SK-N-SH treated with all-trans-retinoic acid at 6 μM for 48 hours (cell line): ENCODE measurements around the gene PTPRD.

Source experiments
- ATAC-seq: fragments of 200-7000 bp; cut with Tn5 transposase; 3 replicates; pipeline ENCODE4 v1.9.1; 2020; ENCODE audit warnings: mild to moderate bottlenecking, moderate library complexity
- ARNTL ChIP-seq: fragments of 450-650 bp; formaldehyde crosslinking; IDR thresholded peaks from 2 replicates; pipeline ENCODE4 v1.5.0; 2020; ENCODE audit warnings: low read depth, mild to moderate bottlenecking, moderate library complexity, borderline replicate concordance
- BACH2 ChIP-seq: fragments of 250-450 bp; sonication (Bioruptor Pico); IDR thresholded peaks from 2 replicates; pipeline ENCODE4 v1.9.0; 2021; ENCODE audit warnings: mild to moderate bottlenecking, borderline replicate concordance
- CSDC2 ChIP-seq: fragments of 250-450 bp; sonication (Bioruptor Pico); IDR thresholded peaks from 2 replicates; pipeline ENCODE4 v1.5.0; 2020; ENCODE audit warnings: mild to moderate bottlenecking, moderate library complexity
- CSRNP3 ChIP-seq: fragments of 250-450 bp; sonication (Bioruptor Pico); IDR thresholded peaks from 2 replicates; pipeline ENCODE4 v1.5.1; 2021; ENCODE audit warnings: mild to moderate bottlenecking, moderate library complexity
- ESRRG ChIP-seq: fragments of 250-450 bp; sonication (Bioruptor Pico); IDR thresholded peaks from 2 replicates; pipeline ENCODE4 v1.6.1; 2021; ENCODE audit warnings: mild to moderate bottlenecking
- ISL1 ChIP-seq: fragments of 250-450 bp; sonication (Bioruptor Pico); IDR thresholded peaks from 2 replicates; pipeline ENCODE4 v2.1.2; 2022; ENCODE audit warnings: mild to moderate bottlenecking, moderate library complexity
- OSR1 ChIP-seq: fragments of 250-450 bp; sonication (Bioruptor Pico); IDR thresholded peaks from 2 replicates; pipeline ENCODE4 v1.8.0; 2022; ENCODE audit warnings: moderate library complexity, mild to moderate bottlenecking, inconsistent platforms
- PATZ1 ChIP-seq: fragments of 250-450 bp; sonication (Bioruptor Pico); IDR thresholded peaks from 2 replicates; pipeline ENCODE4 v1.8.0; 2020; ENCODE audit warnings: mild to moderate bottlenecking, moderate library complexity, borderline replicate concordance
- RARB ChIP-seq: fragments of 250-450 bp; sonication (Bioruptor Pico); IDR thresholded peaks from 2 replicates; pipeline ENCODE4 v1.8.0; 2021; ENCODE audit warnings: mild to moderate bottlenecking, moderate library complexity
- SNAI2 ChIP-seq: fragments of 250-450 bp; sonication (Bioruptor Pico); IDR thresholded peaks from 2 replicates; pipeline ENCODE4 v1.5.0; 2020; ENCODE audit warnings: mild to moderate bottlenecking, moderate library complexity
- TCF4 ChIP-seq: fragments of 250-450 bp; sonication (Bioruptor Pico); IDR thresholded peaks from 2 replicates; pipeline ENCODE4 v1.8.0; 2021; ENCODE audit warnings: mild to moderate bottlenecking, moderate library complexity, borderline replicate concordance
- TOX ChIP-seq: fragments of 250-450 bp; sonication (Bioruptor Pico); IDR thresholded peaks from 2 replicates; pipeline ENCODE4 v1.8.0; 2021; ENCODE audit warnings: mild to moderate bottlenecking, moderate library complexity, borderline replicate concordance
- ZC3H10 ChIP-seq: fragments of 250-450 bp; sonication (Bioruptor Pico); IDR thresholded peaks from 2 replicates; pipeline ENCODE4 v1.5.1; 2021; ENCODE audit warnings: mild to moderate bottlenecking, moderate library complexity
- ZFP3 ChIP-seq: fragments of 250-450 bp; sonication (Bioruptor Pico); IDR thresholded peaks from 2 replicates; pipeline ENCODE4 v1.5.0; 2020; ENCODE audit warnings: mild to moderate bottlenecking, moderate library complexity
- ZFP30 ChIP-seq: fragments of 450-650 bp; formaldehyde crosslinking; IDR thresholded peaks from 2 replicates; pipeline ENCODE4 v1.5.0; 2022; ENCODE audit warnings: mild to moderate bottlenecking, moderate library complexity
- ZNF565 ChIP-seq: fragments of 450-650 bp; formaldehyde crosslinking; conservative IDR thresholded peaks from 2 replicates; pipeline ENCODE4 v1.5.0; 2020; ENCODE audit warnings: low read depth, mild to moderate bottlenecking, moderate library complexity
- ZNF70 ChIP-seq: fragments of 450-650 bp; formaldehyde crosslinking; IDR thresholded peaks from 2 replicates; pipeline ENCODE4 v1.5.0; 2020; ENCODE audit warnings: mild to moderate bottlenecking, moderate library complexity
- ZNF8 ChIP-seq: fragments of 450-650 bp; formaldehyde crosslinking; IDR thresholded peaks from 2 replicates; pipeline ENCODE4 v1.5.0; 2020; ENCODE audit warnings: mild to moderate bottlenecking, moderate library complexity
- TF ChIP-seq, protein P1 (sequence below): fragments of 250-450 bp; sonication (Bioruptor Pico); IDR thresholded peaks from 2 replicates; pipeline ENCODE4 v1.5.1; 2020; ENCODE audit warnings: low read depth, mild to moderate bottlenecking, moderate library complexity
- TF ChIP-seq, protein P2 (sequence below): fragments of 250-450 bp; sonication (Bioruptor Pico); IDR thresholded peaks from 2 replicates; pipeline ENCODE4 v1.5.0; 2020; ENCODE audit warnings: mild to moderate bottlenecking, moderate library complexity
- TF ChIP-seq, protein P3 (sequence below): fragments of 250-450 bp; sonication (Bioruptor Pico); IDR thresholded peaks from 2 replicates; pipeline ENCODE4 v1.8.0; 2021; ENCODE audit warnings: low read depth, mild to moderate bottlenecking, moderate library complexity, borderline replicate concordance

Gene PTPRD

DNA sequence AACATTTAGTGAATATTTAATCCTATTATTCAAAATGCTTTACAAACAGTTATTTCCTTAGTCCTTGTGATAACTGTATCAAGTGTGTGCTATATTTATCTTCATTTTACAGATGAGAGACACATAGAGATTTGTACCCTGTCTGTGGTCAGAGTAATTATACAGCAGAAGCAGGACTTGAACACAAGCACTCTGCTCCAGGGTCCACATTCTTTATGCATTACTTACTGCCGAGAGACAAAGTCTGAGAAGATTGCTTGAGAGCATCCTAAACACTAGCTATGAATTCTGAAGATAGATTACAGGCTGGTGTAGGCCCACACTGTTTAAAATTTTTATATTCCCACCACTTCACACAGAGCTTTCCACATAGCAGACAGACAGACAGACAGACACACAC, 1887.2 kb downstream of the PTPRD start:
- ATAC-seq, result no peak
- TF ChIP-seq ZNF70 (CRISPR knock-in tag) (no peak), OSR1 (CRISPR knock-in tag) (no peak), CSDC2 (CRISPR knock-in tag) (no peak), RARB (CRISPR knock-in tag) (no peak), ISL1 (no peak), ESRRG (no peak), ZC3H10 (CRISPR knock-in tag) (no peak), SNAI2 (CRISPR knock-in tag) (no peak), ZNF8 (no peak), ZFP3 (CRISPR knock-in tag) (no peak), BACH2 (CRISPR knock-in tag) (no peak), ZFP30 (CRISPR knock-in tag) (no peak), ZNF565 (no peak), TOX (CRISPR knock-in tag) (no peak), CSRNP3 (CRISPR knock-in tag) (no peak)
- TF ChIP-seq, protein P1, sequence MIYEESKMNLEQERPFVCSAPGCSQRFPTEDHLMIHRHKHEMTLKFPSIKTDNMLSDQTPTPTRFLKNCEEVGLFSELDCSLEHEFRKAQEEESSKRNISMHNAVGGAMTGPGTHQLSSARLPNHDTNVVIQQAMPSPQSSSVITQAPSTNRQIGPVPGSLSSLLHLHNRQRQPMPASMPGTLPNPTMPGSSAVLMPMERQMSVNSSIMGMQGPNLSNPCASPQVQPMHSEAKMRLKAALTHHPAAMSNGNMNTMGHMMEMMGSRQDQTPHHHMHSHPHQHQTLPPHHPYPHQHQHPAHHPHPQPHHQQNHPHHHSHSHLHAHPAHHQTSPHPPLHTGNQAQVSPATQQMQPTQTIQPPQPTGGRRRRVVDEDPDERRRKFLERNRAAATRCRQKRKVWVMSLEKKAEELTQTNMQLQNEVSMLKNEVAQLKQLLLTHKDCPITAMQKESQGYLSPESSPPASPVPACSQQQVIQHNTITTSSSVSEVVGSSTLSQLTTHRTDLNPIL, result no peak
- TF ChIP-seq, protein P2, sequence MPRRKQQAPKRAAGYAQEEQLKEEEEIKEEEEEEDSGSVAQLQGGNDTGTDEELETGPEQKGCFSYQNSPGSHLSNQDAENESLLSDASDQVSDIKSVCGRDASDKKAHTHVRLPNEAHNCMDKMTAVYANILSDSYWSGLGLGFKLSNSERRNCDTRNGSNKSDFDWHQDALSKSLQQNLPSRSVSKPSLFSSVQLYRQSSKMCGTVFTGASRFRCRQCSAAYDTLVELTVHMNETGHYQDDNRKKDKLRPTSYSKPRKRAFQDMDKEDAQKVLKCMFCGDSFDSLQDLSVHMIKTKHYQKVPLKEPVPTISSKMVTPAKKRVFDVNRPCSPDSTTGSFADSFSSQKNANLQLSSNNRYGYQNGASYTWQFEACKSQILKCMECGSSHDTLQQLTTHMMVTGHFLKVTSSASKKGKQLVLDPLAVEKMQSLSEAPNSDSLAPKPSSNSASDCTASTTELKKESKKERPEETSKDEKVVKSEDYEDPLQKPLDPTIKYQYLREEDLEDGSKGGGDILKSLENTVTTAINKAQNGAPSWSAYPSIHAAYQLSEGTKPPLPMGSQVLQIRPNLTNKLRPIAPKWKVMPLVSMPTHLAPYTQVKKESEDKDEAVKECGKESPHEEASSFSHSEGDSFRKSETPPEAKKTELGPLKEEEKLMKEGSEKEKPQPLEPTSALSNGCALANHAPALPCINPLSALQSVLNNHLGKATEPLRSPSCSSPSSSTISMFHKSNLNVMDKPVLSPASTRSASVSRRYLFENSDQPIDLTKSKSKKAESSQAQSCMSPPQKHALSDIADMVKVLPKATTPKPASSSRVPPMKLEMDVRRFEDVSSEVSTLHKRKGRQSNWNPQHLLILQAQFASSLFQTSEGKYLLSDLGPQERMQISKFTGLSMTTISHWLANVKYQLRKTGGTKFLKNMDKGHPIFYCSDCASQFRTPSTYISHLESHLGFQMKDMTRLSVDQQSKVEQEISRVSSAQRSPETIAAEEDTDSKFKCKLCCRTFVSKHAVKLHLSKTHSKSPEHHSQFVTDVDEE, result no peak
- TF ChIP-seq, protein P3, sequence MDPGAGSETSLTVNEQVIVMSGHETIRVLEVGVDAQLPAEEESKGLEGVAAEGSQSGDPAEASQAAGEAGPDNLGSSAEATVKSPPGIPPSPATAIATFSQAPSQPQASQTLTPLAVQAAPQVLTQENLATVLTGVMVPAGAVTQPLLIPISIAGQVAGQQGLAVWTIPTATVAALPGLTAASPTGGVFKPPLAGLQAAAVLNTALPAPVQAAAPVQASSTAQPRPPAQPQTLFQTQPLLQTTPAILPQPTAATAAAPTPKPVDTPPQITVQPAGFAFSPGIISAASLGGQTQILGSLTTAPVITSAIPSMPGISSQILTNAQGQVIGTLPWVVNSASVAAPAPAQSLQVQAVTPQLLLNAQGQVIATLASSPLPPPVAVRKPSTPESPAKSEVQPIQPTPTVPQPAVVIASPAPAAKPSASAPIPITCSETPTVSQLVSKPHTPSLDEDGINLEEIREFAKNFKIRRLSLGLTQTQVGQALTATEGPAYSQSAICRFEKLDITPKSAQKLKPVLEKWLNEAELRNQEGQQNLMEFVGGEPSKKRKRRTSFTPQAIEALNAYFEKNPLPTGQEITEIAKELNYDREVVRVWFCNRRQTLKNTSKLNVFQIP (CRISPR knock-in tag), result no peak

GRCh38 chr9:8724284-8725018, 1888.4 kb downstream of the PTPRD start:
- no peak for ATAC-seq
- no peak for TF ChIP-seq CSDC2 (CRISPR knock-in tag)
- no peak for TF ChIP-seq CSRNP3 (CRISPR knock-in tag)
- TF ChIP-seq ARNTL, result no peak

DNA sequence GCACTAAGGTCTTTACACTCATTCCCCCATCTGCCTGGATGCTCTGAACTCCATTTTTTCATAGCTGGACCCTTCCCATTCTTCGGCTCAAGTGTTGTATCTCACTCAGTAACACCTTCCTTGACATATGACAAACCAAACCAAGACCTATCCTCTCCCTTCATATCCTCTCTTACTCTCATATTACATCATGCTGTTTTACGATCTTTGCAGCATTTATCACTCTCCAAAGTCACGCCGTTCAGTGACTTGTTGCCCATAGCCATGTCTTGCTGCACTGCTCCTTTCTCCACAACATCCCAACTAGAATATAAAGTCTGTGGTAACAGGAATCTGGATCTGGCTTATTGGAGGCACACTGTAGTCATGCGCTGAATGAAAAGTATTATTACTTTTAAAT, 1889.6 kb downstream of the PTPRD start:
- no peak for TF ChIP-seq OSR1 (CRISPR knock-in tag)
- no peak for TF ChIP-seq TCF4 (CRISPR knock-in tag)
- TF ChIP-seq ZFP3 (CRISPR knock-in tag), result no peak
- TF ChIP-seq ESRRG, result no peak
- TF ChIP-seq ARNTL, result no peak
- no peak for TF ChIP-seq CSDC2 (CRISPR knock-in tag)
- no peak for TF ChIP-seq PATZ1 (CRISPR knock-in tag)
- TF ChIP-seq ZC3H10 (CRISPR knock-in tag), result no peak
- TF ChIP-seq ZFP30 (CRISPR knock-in tag), result no peak
- TF ChIP-seq ZNF70 (CRISPR knock-in tag), result no peak
- TF ChIP-seq, all 23 proteins: peak for 0
- no peak for ATAC-seq
